Left colon (tissue), 2 donors: Measurements from ENCODE around the gene PTCH1. TPM values are rescaled to one million over a fixed set of nuclear protein-coding genes. Genes with fewer than 3 reads are reported as not detected.

ENCODE experiments used
- ATAC-seq: fragments of 200-7000 bp; cut with Tn5 transposase; one replicate; pipeline ENCODE4 v1.9.1; 2020; ENCODE audit warnings: mild to moderate bottlenecking, moderate library complexity
- DNase-seq, 2 donors: peaks; one replicate each; pipeline ENCODE4 v3.0.0-alpha.2; 2020
- intact Hi-C, 2 donors: fragments of 100-400 bp; cut with DNase I in 1 of 2; cut with micrococcal nuclease in 1 of 2; formaldehyde crosslinking; loops; one replicate each; pipeline versions ENCODE4 v1.11.2 to v1.14.0; 2022; cut with DNase I, micrococcal nuclease
- total RNA-seq, 2 donors: library from RNA; stranded (reverse); fragmentation: NEBNext Ultra II Directional; extraction: Animal tissue kit (Norgen Biotek cat#: 25700); gene quantifications; one replicate each; pipeline ENCODE4 v1.2.1, GENCODE V29; 2021
- donor health status: DM: no; HTN: no; CAD: no.
- donor health status: DM: yes; HTN: yes; CAD: no.

Gene PTCH1
- total RNA-seq, 2 donors from 2014 or later: 18.6 to 35.4 TPM

DNA sequence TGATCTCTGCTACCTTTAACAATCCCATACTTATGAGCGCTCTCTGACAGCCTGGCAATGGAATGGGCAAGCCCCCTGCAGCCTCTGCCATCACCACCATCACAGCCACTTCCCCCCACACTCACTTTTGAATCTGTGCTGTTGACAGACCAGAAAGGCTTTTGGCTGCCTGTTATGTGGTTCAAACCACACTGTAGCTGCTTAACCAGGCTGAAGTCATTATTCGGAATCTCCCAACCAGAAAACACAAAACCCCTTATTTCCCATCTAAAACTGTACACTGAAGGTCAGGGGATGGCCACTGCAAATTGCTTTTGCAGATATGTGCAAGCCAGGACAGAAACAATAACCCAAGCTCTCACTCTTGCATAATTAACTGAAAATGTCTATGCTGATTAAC lies 35.8 kb downstream of the PTCH1 start:
- no peak for DNase-seq
- intact Hi-C loops: no loop called here
- no peak for ATAC-seq

DNA sequence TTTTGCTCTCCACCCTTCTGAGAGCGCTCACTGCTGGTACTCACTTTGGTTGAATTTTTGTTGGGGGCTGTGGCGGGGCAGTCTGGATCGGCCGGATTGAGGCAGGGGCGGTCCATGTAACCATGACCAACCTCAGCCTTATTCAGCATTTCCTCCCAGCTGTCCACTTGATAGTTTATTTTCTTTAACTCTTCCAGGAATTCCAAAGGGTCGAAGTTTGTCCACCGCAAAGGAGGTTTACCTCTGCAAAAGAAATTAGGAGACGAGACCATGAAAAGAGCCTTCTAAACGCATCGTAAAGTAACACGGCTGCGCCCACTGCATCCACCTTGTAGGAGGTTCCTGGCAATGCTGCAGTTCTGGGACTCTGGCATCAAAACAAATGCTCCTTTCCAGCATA lies 36.4 kb downstream of the PTCH1 start:
- intact Hi-C loops: no loop called here
- DNase-seq: no peak
- ATAC-seq: no peak

DNA sequence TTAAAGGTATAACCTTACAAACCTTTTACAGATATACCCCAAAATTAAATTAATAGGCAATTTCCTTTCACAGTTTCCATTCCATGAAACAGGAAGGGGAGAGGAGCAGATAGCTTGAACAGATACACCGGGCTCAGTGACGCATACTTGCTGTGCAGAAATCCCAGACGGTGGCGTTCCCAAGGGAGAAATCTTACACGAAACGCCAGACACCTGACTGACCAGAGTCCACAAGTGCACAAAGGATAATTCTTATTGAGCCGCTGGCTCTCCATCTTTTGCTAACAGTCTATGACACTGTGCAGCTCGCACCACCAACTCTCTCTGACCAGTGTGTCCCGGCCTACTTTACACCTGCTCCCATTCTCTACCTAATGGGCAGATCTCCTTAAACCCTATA lies 37.4 kb downstream of the PTCH1 start:
- intact Hi-C loops: no loop called here
- ATAC-seq (no peak), DNase-seq (no peak)

DNA sequence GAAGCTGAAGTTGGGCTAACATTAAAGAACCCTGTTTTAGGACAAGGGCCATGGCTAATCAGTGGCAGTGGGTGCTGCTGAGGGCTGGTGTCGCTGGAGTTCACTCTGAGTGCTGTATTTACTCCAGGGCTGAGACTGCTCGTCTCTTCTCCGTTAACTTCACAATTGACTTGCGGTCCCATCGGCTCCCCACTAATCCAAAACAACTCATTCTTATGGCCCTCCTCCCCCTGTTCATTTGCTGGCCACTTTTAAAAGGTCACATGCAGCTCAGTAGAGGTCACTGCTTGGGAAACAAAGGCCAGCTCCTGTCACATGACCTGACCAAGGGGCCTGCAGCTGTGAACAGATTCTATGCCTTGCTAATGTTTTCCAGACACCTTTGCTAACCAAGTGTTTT lies 38.4 kb downstream of the PTCH1 start:
- no peak for DNase-seq
- intact Hi-C loops: no loop called here
- ATAC-seq: no peak

DNA sequence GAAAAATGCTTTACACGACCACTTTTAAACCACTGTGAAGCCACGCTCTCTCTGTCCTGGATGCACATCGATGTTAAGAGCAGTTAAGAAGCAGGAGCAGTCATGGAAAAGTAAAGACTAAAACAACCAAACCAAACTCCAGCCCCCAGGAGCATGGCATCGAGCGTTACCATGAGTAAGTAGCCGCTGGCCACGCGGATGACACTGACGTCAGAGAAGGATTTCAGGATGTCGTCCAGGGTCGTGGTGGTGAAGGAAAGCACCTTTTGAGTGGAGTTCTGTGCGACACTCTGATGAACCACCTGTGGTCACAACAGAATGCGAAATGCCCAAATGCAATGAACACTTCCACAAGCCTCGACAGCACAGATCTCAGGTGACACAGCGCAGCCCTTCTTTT lies 38.9 kb downstream of the PTCH1 start:
- DNase-seq (no peak), ATAC-seq (no peak)
- intact Hi-C loops: no loop called here

DNA sequence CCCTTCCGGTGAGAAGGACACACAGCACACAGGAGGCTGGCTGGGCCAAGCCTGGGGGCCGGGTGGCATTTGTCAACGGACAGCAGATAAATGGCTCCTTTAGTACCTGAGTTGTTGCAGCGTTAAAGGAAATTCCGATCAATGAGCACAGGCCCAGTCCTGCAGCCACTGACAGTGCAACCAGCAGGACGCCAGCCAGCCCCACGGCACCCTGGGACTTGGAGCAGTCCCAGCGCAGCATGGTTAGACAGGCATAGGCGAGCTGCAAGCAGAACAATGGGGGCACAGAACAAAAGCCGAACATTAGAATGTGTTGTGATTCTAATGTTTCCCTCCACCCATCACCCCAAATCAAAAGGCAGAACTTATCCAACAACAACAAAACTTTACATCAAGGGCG lies 39.3 kb downstream of the PTCH1 start:
- intact Hi-C loops: no loop called here
- no peak for ATAC-seq
- no peak for DNase-seq

DNA sequence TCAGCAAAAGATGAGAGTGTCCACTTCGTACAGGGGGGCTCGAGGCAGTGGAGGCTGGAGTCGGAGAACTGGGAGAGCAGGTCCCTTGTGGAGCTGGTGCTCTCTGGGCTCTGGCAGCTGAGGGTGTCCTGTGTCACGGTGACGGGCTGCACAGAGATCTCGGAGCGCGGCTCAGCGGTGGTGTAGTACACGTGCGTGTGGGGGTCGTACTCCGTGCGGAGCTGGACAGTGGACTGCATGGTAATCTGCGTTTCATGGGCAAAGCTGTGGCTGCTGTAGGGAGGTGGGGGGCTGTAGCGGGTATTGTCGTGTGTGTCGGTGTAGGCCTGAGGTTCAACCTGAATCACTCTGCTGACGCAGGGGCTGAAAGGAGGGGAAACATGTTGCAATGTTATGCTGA lies 48.0 kb downstream of the PTCH1 start:
- intact Hi-C loops: no loop called here
- DNase-seq (no peak), ATAC-seq (no peak)

DNA sequence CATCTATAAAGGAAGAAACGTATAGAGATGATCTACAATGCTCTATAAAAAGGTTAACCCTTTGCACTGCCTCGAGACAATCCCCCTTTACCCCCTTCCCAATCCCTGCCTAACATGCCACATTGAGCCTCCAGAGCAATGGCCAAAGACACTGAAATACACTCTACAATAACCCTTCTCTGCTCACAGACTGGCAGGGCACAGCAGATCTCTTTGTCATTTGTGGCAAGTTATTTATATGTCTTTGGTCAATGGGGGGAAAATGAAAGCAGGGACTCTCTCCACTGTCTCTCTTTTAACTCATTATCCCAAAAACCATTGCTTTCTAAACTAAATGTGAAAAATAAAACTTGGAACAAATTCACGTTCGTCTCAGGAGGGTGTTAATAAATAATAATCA lies 51.7 kb downstream of the PTCH1 start:
- no peak for DNase-seq
- intact Hi-C loops: no loop called here
- no peak for ATAC-seq

DNA sequence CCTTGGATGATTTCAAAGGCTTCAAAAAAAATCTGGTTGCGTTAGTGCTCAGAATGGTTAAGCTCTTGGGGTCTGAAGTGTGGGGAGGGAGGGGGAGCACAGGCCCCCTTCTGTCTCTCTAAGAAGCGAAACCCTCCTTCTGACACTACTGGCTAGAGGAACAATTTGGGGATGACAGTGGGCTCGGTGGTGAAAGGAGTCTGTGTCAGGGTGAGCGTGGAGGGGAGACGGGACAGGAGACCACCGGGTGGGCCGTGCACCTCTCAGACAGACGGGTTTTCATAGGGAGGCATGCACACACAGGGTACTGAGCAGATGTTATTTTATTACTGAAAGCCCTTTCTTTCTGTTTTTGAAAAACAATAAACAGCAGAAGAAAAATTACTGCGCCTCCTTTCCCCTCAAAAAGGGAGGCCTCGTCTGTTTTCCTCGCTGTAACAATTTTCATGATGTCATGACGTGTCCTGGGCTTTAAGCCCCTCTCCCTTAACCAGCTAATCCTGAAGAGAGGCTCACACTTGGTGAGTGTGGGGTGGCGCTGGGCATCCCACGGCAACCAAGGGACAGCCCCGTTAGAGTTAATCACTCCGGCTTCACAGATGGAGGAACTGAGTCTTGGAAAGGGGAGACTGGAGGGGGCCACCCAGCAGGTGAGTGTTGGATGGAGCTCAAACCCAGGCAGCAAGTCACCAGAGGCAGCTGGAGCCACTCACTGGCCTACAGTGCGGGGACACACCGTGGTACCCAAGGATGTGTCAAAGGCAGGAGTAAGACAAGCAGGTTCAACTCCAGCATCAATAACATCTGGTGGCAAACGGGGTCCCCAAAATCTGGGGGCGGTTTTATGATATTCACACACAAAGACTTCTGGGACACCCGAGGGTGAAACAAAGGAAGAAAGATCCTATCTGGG lies 53.4 kb downstream of the PTCH1 start:
- no peak for ATAC-seq
- intact Hi-C loops: no loop called here
- no peak for DNase-seq

DNA sequence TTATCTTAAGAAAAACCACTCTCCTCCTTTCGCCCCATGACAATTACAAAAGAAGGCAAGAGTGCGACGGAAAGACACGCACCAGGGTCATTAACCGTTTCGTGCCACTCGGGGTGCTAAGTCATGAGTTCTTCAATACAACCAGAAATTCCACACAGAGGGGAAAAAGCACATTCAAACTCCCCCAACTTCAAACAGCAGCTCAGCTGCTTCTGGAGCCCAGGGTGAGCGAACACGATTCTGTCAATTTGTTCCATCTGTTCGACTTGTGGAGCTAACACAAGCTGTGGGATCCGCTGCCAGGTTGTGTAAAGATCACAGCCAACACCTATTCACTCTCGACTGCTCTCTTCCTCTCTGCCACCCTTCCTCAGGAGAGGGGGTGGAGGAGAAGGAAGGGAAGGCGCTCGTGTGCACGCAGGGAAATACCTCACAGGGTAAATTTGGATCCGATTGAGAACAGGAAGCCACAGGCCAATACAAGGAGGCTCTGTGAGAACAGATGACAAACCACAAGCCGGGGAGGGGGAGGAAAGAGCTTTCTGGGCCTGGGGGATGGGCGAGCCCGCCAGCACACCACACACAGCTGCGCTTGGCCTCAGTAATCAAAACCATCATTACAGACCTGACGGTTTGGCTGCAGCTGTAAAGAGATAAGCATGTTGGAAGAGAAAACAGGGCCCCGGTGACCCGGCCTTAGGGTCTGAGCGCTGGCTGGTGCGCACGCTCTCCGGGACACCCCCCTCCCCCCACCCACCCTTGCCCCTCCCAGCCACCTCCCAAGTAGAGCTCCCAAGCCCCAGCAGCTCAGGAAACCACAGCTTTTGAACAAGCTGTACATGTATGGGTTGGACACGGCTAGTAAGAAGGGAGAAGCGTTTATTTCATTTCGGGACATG lies 54.3 kb downstream of the PTCH1 start:
- intact Hi-C loops: no loop called here
- ATAC-seq (peak; percentile 90), DNase-seq (peak; percentile 74 to 80)

DNA sequence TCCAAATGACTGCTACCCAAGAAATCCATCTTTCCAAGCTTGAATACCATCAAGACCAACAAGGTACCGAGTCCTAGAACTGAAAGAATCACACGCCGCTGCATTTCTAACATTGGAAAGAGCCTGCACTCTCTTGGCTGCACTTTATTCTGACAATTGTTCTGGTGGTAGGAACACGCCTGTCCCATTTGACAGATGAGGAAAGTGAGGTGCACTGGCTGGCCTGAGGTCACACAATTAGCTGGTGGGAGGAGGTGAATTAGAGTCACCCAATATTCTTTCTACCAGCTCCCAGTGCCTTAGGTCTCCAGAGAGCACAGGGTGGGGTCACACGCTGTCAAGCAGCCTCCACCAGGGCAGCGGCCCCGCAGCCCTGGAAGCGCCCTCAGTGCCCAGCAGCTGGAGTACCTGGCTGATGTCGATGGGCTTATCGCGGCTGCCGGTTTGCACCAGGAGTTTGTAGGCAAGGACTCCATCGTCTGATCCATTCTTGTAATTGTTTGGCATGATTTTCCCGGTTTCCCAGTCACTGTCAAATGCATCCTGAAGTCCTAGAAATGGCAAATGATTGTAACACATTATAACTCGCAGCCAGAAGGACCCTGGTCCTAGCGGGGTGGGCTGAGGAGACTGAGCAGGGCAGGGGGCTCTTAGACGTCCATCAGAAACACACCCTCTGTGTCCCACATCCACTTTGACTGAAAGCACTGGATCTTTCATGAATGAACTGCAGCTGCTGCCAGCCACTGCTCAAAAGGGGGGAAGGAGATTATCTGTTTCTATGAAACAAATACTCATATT lies 55.1 kb downstream of the PTCH1 start:
- DNase-seq: no peak
- intact Hi-C loops: no loop called here
- no peak for ATAC-seq

DNA sequence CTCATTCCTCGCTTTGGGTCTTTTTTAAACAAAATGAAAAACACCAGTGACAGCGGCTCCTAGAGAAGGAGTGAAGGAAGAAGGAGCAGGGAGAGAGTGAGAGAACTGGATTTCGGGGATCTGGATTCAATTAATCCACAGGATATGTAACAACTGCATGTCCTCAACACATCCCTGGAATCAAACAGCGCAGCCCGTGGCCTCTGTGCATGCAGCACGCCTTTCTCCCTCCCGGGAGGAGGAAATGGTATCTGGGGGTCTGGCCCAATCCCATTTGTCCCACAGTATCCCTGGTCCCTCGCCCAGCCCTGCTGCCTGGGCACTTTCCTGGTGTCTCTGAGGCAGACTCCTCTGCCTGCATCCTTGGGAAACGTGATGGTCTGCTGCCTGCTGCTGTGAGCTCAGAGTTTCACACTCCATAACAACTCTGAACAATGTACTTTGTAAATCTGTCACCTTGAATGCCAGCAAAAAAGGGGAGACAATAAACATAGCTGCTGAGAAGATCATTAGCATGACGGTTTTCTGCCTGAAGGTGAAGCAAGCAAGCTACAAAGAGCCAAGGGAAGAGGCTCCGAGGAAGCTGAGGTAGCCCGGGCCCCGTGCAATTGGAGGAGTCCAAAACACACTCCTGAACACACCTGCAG lies 56.1 kb downstream of the PTCH1 start:
- intact Hi-C loops: no loop called here
- no peak for ATAC-seq
- DNase-seq: no peak

DNA sequence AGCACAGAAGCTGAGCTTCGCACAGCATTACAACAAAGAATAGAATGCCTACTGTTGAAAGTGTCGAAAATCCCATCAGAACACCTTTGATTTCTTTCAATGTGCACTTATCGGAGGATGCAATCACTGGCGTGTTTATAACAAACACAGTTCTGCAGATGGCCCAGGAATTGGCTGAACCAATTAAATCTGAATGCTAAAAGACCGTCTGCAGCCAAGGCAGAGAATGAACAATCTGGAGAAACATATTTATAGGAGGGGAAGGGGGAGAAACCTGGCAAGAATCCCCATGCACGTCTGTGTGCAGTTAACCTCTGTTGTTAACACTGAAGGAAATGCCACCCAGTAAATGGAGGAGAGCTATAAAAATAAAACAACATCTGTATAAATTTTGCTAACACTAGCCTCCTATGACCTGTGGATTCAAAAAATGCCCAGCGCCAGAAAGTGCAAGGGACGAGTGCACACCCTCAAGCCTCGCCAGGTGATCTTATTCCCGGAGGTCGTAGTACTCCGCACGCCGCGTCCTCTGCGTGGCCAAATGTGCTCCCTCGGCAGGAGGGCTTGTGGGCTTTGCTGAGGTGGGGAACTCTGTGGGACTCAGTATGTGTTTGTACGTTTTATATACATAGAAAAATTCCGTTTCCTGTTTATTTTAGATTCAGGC lies 56.8 kb downstream of the PTCH1 start:
- no peak for DNase-seq
- intact Hi-C loops: no loop called here
- ATAC-seq: no peak

DNA sequence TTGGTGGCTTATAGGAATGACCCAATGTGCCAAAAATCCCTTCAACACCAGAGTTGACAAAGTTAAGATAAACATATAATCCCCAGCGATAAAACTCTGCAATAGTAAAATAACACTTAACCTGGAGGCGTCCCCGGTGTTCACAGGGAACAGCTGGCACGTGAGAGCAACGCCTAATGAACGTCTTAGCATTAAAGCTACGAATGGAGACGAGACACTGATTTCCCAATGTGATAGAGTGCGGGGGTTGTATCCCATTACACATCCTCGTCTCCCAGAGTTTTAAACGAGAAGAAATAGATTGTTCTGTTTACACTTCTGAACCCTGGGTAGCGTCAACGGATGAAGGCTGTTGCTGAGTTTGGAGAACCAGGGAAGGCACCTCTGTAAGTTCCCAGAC lies 57.6 kb downstream of the PTCH1 start:
- ATAC-seq (no peak), DNase-seq (no peak)
- intact Hi-C loops: no loop called here

DNA sequence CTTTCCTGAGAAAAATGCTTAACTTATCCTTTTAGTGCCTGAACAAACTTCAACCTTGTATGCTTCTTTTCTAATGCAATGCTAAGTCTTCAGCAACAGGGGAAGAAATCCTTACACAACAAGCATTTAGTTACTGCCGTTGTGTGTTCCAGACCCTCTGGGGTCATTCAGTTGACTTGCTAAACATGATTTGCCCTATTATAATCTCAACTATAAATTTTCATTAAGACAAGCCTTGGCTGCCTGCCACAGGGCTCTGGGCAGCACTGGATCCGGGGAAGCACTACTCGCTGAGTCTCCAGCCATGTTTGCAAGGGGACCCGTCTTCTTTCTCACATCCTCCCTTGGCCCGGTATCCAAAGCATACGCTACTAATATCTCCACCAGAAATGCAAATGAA lies 58.1 kb downstream of the PTCH1 start:
- ATAC-seq (no peak), DNase-seq (no peak)
- intact Hi-C loops: no loop called here

DNA sequence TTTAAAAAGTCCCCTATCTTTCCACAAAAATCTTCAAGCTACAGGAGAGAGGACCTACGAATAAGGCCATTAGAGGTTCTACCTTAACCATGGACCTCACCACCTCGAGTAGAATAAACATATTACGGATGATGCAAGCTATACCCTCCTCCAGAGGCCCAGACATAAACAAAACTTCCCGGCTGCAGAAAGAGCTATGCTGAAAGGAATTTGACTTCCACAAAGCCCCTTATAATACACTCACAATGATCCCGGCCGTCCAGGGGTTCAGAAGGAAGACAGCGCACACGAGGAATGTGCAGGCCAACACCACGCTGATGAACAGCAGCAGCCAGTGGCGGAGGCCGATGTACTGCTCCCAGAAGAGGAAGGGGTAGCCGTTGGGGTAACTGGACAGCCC lies 59.0 kb downstream of the PTCH1 start:
- intact Hi-C loops: no loop called here
- DNase-seq (no peak), ATAC-seq (no peak)

DNA sequence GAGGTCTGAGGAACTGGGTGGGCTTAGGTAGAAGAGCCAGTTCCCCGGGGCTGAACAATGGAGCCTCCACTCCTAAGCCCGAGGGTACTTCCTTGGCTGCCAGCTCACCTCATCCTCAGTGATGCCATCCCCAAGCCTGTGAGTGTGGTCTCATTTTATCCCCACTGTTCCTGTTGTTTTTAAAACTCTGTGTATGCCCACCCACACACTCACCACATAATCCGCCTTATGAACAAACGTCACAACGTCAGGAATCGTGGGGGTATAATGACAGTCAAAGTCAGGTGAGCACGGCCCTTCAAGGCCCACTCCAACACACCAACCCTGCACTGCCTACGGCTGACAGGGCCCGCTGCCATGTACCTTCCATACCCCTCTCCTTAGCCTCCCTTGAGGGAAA lies 61.1 kb downstream of the PTCH1 start:
- ATAC-seq: no peak
- no peak for DNase-seq
- intact Hi-C loops: no loop called here

DNA sequence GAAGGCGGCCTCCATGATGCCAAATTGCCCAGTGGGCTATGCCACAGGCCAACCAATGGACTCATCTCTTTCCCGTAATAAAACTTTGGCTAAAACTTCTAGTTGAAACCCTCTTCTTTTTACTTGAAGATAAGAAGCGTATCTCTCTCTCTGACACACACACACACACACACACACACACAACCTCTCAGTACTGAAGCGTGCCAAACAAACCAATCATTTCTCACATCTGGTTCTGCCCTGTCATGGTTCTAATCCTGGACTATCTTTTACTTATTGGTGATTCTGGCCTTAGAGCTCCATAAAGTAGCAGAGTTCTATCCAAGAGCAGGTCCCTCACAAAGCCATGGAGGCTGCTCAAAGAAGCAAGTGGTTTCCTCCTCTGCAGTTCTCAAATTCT lies 64.6 kb downstream of the PTCH1 start:
- intact Hi-C loops: no loop called here

More for the DNA sequence above, 64.6 kb downstream of the PTCH1 start:
- no peak for DNase-seq
- no peak for ATAC-seq
